GM10266 (cell line): ENCODE results near the gene CCDC152.

Experiments used
- DNase-seq: peaks from one replicate; pipeline ENCODE4 v3.0.0; 2012; ENCODE audit errors: extremely low spot score
- CTCF ChIP-seq: IDR thresholded peaks from 2 replicates; pipeline ENCODE4 v1.5.1; 2012; ENCODE audit warnings: mild to moderate bottlenecking, low read depth; ENCODE audit not compliant: control insufficient read depth, insufficient read depth; ENCODE audit errors: missing control alignments

CCDC152 gene

GRCh38 chr5:42798284-42799240, 41.9 kb downstream of the CCDC152 start:
- TF ChIP-seq CTCF, result no peak
- DNase-seq, result no peak

GRCh38 chr5:42799241-42799608, 42.6 kb downstream of the CCDC152 start:
- no peak for DNase-seq
- no peak for TF ChIP-seq CTCF

- TF ChIP-seq CTCF, result no peak
- no peak for DNase-seq
These were observed 43.1 kb downstream of the CCDC152 start for GRCh38 chr5:42799668-42800114.

GRCh38 chr5:42800748-42801330, 44.2 kb downstream of the CCDC152 start:
- TF ChIP-seq CTCF, result no peak

GRCh38 chr5:42801516-42802166, 45.0 kb downstream of the CCDC152 start:
- no peak for DNase-seq
- no peak for TF ChIP-seq CTCF

More at GRCh38 chr5:42800748-42801330, 44.2 kb downstream of the CCDC152 start:
- no peak for DNase-seq

- TF ChIP-seq CTCF, result no peak
- DNase-seq, result no peak
These were observed 48.2 kb downstream of the CCDC152 start for GRCh38 chr5:42804717-42805339.
